ENCODE measurements around the gene FAM110A. TPM values are rescaled to one million over a fixed set of nuclear protein-coding genes. Genes with fewer than 3 reads are reported as not detected.

Gene FAM110A
- total and polyA plus RNA-seq, 9 of the 15 experiments (the other 6 are each of a cell fraction or from before 2014, with no cell fraction given): 0.73 to 15.5 (median 3.6) TPM

DNA sequence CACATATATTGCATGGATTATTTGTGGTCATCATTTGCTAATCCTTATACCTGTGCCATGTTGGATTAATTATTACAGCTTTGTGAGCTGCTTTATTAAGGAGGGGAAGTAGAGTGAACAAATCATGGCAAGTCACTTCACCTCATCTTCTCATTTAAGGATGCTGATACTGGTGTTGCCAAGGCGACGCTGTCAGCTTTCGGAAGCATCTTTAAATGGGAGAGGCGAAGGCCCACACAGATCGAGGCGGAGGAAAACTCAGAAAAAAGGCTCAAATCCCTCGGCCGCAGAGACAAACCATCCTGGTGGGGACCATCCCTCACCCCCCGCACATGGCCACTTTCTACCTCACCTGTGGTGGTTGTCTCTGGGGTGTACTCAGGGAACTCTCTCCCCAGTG, 34.8 kb downstream of the FAM110A start:
- TF ChIP-seq, protein P1, sequence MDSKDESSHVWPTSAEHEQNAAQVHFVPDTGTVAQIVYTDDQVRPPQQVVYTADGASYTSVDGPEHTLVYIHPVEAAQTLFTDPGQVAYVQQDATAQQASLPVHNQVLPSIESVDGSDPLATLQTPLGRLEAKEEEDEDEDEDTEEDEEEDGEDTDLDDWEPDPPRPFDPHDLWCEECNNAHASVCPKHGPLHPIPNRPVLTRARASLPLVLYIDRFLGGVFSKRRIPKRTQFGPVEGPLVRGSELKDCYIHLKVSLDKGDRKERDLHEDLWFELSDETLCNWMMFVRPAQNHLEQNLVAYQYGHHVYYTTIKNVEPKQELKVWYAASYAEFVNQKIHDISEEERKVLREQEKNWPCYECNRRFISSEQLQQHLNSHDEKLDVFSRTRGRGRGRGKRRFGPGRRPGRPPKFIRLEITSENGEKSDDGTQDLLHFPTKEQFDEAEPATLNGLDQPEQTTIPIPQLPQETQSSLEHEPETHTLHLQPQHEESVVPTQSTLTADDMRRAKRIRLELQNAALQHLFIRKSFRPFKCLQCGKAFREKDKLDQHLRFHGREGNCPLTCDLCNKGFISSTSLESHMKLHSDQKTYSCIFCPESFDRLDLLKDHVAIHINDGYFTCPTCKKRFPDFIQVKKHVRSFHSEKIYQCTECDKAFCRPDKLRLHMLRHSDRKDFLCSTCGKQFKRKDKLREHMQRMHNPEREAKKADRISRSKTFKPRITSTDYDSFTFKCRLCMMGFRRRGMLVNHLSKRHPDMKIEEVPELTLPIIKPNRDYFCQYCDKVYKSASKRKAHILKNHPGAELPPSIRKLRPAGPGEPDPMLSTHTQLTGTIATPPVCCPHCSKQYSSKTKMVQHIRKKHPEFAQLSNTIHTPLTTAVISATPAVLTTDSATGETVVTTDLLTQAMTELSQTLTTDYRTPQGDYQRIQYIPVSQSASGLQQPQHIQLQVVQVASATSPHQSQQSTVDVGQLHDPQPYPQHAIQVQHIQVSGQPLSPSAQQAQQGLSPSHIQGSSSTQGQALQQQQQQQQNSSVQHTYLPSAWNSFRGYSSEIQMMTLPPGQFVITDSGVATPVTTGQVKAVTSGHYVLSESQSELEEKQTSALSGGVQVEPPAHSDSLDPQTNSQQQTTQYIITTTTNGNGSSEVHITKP (IDR thresholded peaks at IDR 0.05; ENCODE audit: partially characterized antibody): peak; percentile 45
- TF ChIP-seq ZC3H8 (IDR thresholded peaks at IDR 0.05) (no peak), CHCHD3 (CRISPR knock-in tag; IDR thresholded peaks at IDR 0.05) (no peak), RFX1 (IDR thresholded peaks at IDR 0.05) (peak; percentile 73), CTBP1 (IDR thresholded peaks at IDR 0.05; ENCODE audit: borderline replicate concordance) (peak; percentile 86), RCOR1 (IDR thresholded peaks at IDR 0.05; ENCODE audit: borderline replicate concordance in 1 of 2, low read depth in 2 of 2, low read length in 2 of 2) (peak in 1 of 2 experiments; percentile 39; a peak in 1 of 4 replicates)
- DNase-seq (ENCODE audit: extremely low read depth in 1 of 4, low spot score in 3 of 4): no peak
- H3K9me1 ChIP-seq (ENCODE audit: control insufficient read depth, insufficient read depth, low read length): no peaks in the 10 kb centered on the region
- H3K9ac ChIP-seq (ENCODE audit: insufficient read depth in 1 of 2, low read depth in 2 of 2, low read length in 2 of 2): no peak overlapping the region
- intact Hi-C loops (cut with micrococcal nuclease) (no loop called here), in situ Hi-C loops (cut with MboI) (no loop called here)
- no peaks in the 10 kb centered on the region for H3K4me1 ChIP-seq (replicated peaks in 1 of 2; ENCODE audit: control insufficient read depth in 2 of 2, insufficient read depth in 2 of 2, low read length in 2 of 2)
- peaks cover 0 to 24% of the 10 kb centered on the region in 2 experiments; a peak in 2 of 5 replicates for H3K27me3 ChIP-seq (ENCODE audit: control insufficient read depth in 2 of 2, insufficient read depth in 2 of 2, low read length in 2 of 2)
- no peaks in the 10 kb centered on the region for H3K9me3 ChIP-seq (replicated peaks; ENCODE audit: control insufficient read depth, insufficient read depth, low read depth, low read length)
- no peaks in the 10 kb centered on the region for H3K36me3 ChIP-seq (ENCODE audit: control insufficient read depth, insufficient read depth, low read length)
- H3K79me2 ChIP-seq (ENCODE audit: control insufficient read depth, insufficient read depth, low read length): no peaks in the 10 kb centered on the region
- H3K27ac ChIP-seq (ENCODE audit: extremely low read depth, low read depth, low read length): no peak overlapping the region
- no peak overlapping the region for H2AFZ ChIP-seq (ENCODE audit: low read depth, low read length)
- no peak for FAIRE-seq
- H3K4me3 ChIP-seq: no peak overlapping the region
- CTCF ChIA-PET (ENCODE audit: low intra/inter-chr PET ratio): no interaction called here
- no peaks in the 10 kb centered on the region for H4K20me1 ChIP-seq (replicated peaks; ENCODE audit: control insufficient read depth, insufficient read depth, low read length)
- POLR2A ChIA-PET: no interaction called here
- WGBS (ENCODE audit: insufficient coverage, low coverage, missing lambda C conversion rate): 3% methylated on average over 8 of the region's 9 CpGs
- BruUV-seq (replicated peaks): no TSS peak
- ATAC-seq: no peak
- H3K4me2 ChIP-seq (ENCODE audit: insufficient read depth, low read length): no peak overlapping the region
